RWPE2 (cell line): ENCODE measurements around the gene ZSCAN21.

Source experiments
- ATAC-seq: fragments of 200-7000 bp; cut with Tn5 transposase; 3 replicates; pipeline ENCODE4 v1.9.1; 2021; ENCODE audit warnings: low read depth
- DNase-seq: peaks from one replicate; pipeline ENCODE4 v3.0.0-alpha.2; 2020; ENCODE audit warnings: low spot score
- H3K27ac ChIP-seq: fragments of 450-650 bp; 2 replicates; pipeline ENCODE4 v1.5.1; 2017; ENCODE audit warnings: mild to moderate bottlenecking; ENCODE audit not compliant: poor library complexity, severe bottlenecking
- H3K27me3 ChIP-seq: fragments of 250-450 bp; sonication (Bioruptor Pico); 2 replicates; pipeline ENCODE4 v1.5.1; 2021; ENCODE audit warnings: mild to moderate bottlenecking, moderate library complexity; ENCODE audit not compliant: insufficient read depth, poor library complexity, severe bottlenecking
- H3K36me3 ChIP-seq: fragments of 250-450 bp; sonication (Bioruptor Pico); 2 replicates; pipeline ENCODE4 v1.5.1; 2020; ENCODE audit warnings: low read depth, mild to moderate bottlenecking, moderate library complexity
- H3K4me1 ChIP-seq: fragments of 250-450 bp; sonication (Bioruptor Pico); 2 replicates; pipeline ENCODE4 v1.5.1; 2021; ENCODE audit warnings: mild to moderate bottlenecking, moderate library complexity; ENCODE audit not compliant: insufficient read depth, poor library complexity, severe bottlenecking
- H3K4me3 ChIP-seq: fragments of 250-450 bp; sonication (Bioruptor Pico); 2 replicates; pipeline ENCODE4 v1.5.1; 2021; ENCODE audit warnings: mild to moderate bottlenecking, moderate library complexity; ENCODE audit not compliant: severe bottlenecking
- H3K9me3 ChIP-seq: fragments of 250-450 bp; sonication (Bioruptor Pico); 2 replicates; pipeline ENCODE4 v1.5.1; 2021; ENCODE audit warnings: mild to moderate bottlenecking, moderate library complexity; ENCODE audit not compliant: severe bottlenecking
- CTCF ChIP-seq: fragments of 450-650 bp; IDR thresholded peaks from one replicate; pipeline ENCODE4 v1.5.1; 2017; ENCODE audit warnings: mild to moderate bottlenecking, moderate library complexity; ENCODE audit not compliant: poor library complexity, severe bottlenecking

The ZSCAN21 gene

GRCh38 chr7:100111914-100112313, 62.3 kb downstream of the ZSCAN21 start:
- no peak overlapping the region for H3K27ac ChIP-seq
- H3K4me1 ChIP-seq = no peaks in the 10 kb centered on the region
- peaks cover 65% of the 10 kb centered on the region for H3K36me3 ChIP-seq
- ATAC-seq = no peak
- no peak overlapping the region for H3K4me3 ChIP-seq
- no peak for TF ChIP-seq CTCF
- no peak for DNase-seq
- H3K9me3 ChIP-seq = no peaks in the 10 kb centered on the region
- H3K27me3 ChIP-seq = no peaks in the 10 kb centered on the region
